SK-N-SH (cell line): Measurements from ENCODE around the gene THEMIS.

ENCODE experiments used
- CTCF ChIP-seq: fragments of 200-600 bp; sonication (generic); IDR thresholded peaks from 2 replicates; pipeline ENCODE4 v1.6.1; 2017; ENCODE audit warnings: antibody characterized with exemption, mild to moderate bottlenecking, moderate library complexity
- FOSL2 ChIP-seq: IDR thresholded peaks from 2 replicates; pipeline ENCODE4 v1.4.0; 2012; ENCODE audit warnings: low read depth, mild to moderate bottlenecking, moderate library complexity, borderline replicate concordance
- GABPA ChIP-seq: IDR thresholded peaks from 2 replicates; pipeline ENCODE4 v1.4.0; 2012; ENCODE audit warnings: low read depth, mild to moderate bottlenecking
- JUND ChIP-seq: IDR thresholded peaks from 2 replicates; pipeline ENCODE4 v1.4.0; 2012
- MXI1 ChIP-seq: IDR thresholded peaks from 2 replicates; pipeline ENCODE4 v1.6.1; 2012; ENCODE audit warnings: mild to moderate bottlenecking, low read depth, low read length, improper control_type of control experiment
- RAD21 ChIP-seq: IDR thresholded peaks from 2 replicates; pipeline ENCODE4 v1.6.1; 2012; ENCODE audit warnings: mild to moderate bottlenecking, low read length
- RCOR1 ChIP-seq: fragments of 150-350 bp; IDR thresholded peaks from 2 replicates; pipeline ENCODE4 v1.6.1; 2017; ENCODE audit warnings: antibody characterized with exemption, low read length
- RXRA ChIP-seq: IDR thresholded peaks from 2 replicates; pipeline ENCODE4 v1.4.0; 2012; ENCODE audit warnings: low read depth, mild to moderate bottlenecking, borderline replicate concordance
- TAF1 ChIP-seq: IDR thresholded peaks from 2 replicates; pipeline ENCODE4 v1.6.1; 2012; ENCODE audit warnings: low read depth, mild to moderate bottlenecking, low read length, moderate library complexity, borderline replicate concordance
- YY1 ChIP-seq: IDR thresholded peaks from 2 replicates; pipeline ENCODE4 v1.4.0; 2012; ENCODE audit warnings: low read depth, mild to moderate bottlenecking
- TF ChIP-seq, protein P1 (sequence below): IDR thresholded peaks from 2 replicates; pipeline ENCODE4 v1.4.0; 2012; ENCODE audit warnings: low read depth
- TF ChIP-seq, protein P2 (sequence below): fragments of 150-350 bp; IDR thresholded peaks from 2 replicates; pipeline ENCODE4 v1.6.1; 2017; ENCODE audit warnings: antibody characterized with exemption, low read length, low read depth, borderline replicate concordance
- TF ChIP-seq, protein P3 (sequence below): IDR thresholded peaks from 2 replicates; pipeline ENCODE4 v1.6.1; 2012; ENCODE audit warnings: mild to moderate bottlenecking, low read depth, low read length, moderate library complexity

GRCh38 chr6:127732927-127733326 lies 167.9 kb downstream of the THEMIS start:
- no peak for TF ChIP-seq CTCF
- TF ChIP-seq GABPA = no peak
- TF ChIP-seq TAF1 = no peak
- TF ChIP-seq RXRA = no peak
- TF ChIP-seq, protein P1, sequence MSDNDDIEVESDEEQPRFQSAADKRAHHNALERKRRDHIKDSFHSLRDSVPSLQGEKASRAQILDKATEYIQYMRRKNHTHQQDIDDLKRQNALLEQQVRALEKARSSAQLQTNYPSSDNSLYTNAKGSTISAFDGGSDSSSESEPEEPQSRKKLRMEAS = no peak
- no peak for TF ChIP-seq MXI1
- TF ChIP-seq, protein P2, sequence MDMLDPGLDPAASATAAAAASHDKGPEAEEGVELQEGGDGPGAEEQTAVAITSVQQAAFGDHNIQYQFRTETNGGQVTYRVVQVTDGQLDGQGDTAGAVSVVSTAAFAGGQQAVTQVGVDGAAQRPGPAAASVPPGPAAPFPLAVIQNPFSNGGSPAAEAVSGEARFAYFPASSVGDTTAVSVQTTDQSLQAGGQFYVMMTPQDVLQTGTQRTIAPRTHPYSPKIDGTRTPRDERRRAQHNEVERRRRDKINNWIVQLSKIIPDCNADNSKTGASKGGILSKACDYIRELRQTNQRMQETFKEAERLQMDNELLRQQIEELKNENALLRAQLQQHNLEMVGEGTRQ = no peak
- no peak for TF ChIP-seq JUND
- TF ChIP-seq FOSL2 = no peak
- no peak for TF ChIP-seq YY1
- no peak for TF ChIP-seq RAD21
- TF ChIP-seq, protein P3, sequence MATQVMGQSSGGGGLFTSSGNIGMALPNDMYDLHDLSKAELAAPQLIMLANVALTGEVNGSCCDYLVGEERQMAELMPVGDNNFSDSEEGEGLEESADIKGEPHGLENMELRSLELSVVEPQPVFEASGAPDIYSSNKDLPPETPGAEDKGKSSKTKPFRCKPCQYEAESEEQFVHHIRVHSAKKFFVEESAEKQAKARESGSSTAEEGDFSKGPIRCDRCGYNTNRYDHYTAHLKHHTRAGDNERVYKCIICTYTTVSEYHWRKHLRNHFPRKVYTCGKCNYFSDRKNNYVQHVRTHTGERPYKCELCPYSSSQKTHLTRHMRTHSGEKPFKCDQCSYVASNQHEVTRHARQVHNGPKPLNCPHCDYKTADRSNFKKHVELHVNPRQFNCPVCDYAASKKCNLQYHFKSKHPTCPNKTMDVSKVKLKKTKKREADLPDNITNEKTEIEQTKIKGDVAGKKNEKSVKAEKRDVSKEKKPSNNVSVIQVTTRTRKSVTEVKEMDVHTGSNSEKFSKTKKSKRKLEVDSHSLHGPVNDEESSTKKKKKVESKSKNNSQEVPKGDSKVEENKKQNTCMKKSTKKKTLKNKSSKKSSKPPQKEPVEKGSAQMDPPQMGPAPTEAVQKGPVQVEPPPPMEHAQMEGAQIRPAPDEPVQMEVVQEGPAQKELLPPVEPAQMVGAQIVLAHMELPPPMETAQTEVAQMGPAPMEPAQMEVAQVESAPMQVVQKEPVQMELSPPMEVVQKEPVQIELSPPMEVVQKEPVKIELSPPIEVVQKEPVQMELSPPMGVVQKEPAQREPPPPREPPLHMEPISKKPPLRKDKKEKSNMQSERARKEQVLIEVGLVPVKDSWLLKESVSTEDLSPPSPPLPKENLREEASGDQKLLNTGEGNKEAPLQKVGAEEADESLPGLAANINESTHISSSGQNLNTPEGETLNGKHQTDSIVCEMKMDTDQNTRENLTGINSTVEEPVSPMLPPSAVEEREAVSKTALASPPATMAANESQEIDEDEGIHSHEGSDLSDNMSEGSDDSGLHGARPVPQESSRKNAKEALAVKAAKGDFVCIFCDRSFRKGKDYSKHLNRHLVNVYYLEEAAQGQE = no peak
- no peak for TF ChIP-seq RCOR1
